SU-DHL-6 (cell line): ENCODE results near the gene KCND2.

Source experiments
- EZH2phosphoT487 ChIP-seq: fragments of 200-600 bp; sonication (generic), shearing (Covaris generic); conservative IDR thresholded peaks from 2 replicates; pipeline ENCODE4 v1.6.1; 2018; ENCODE audit warnings: mild to moderate bottlenecking, antibody characterized with exemption, low read length, moderate library complexity, mixed read lengths
- TF ChIP-seq, protein P1 (sequence below): fragments of 200-600 bp; sonication (generic); IDR thresholded peaks from one replicate; pipeline ENCODE4 v1.5.1; 2017; ENCODE audit warnings: antibody characterized with exemption, mild to moderate bottlenecking, low read length, moderate library complexity; ENCODE audit not compliant: insufficient read depth, poor library complexity, severe bottlenecking

DNA sequence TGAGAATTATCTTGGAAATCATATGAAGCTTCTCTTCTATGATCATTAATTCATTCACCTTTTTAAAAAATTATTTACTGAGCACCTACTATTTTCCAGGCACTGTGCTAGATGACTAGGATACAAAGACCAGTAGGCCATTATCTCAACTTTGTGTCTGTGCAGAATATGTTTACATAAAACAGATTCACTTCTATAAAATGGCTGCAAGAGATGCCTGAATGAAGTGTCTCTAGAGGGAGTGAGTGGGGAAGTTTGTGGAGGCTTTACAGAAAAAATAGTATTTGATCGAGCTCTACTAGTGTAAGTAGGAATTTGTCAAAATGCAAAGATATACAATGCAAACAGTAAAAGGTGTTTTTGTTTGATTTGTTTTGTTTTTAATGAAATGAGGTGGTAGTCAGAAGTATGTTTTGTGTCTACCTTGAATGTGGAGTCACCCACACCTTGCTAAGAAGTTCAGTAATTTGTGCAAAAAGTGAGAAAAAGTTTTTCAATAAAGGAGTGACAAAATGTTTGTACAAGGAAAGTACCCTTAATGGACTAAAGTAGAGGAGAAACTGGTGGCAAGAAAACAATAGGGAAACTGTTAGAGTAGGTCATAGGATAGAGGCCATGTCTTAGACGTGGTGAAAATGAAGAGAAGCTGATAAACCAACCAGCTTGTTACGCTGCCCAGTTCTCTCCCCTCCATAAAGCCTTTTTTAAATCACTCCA lies 125.5 kb downstream of the KCND2 start:
- TF ChIP-seq, protein P1, sequence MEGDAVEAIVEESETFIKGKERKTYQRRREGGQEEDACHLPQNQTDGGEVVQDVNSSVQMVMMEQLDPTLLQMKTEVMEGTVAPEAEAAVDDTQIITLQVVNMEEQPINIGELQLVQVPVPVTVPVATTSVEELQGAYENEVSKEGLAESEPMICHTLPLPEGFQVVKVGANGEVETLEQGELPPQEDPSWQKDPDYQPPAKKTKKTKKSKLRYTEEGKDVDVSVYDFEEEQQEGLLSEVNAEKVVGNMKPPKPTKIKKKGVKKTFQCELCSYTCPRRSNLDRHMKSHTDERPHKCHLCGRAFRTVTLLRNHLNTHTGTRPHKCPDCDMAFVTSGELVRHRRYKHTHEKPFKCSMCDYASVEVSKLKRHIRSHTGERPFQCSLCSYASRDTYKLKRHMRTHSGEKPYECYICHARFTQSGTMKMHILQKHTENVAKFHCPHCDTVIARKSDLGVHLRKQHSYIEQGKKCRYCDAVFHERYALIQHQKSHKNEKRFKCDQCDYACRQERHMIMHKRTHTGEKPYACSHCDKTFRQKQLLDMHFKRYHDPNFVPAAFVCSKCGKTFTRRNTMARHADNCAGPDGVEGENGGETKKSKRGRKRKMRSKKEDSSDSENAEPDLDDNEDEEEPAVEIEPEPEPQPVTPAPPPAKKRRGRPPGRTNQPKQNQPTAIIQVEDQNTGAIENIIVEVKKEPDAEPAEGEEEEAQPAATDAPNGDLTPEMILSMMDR, result no peak
- TF ChIP-seq EZH2phosphoT487, result no peak
